GM19025 (cell line): ENCODE data around the gene RPH3AL.

ENCODE experiments used
- ATAC-seq: cut with Tn5 transposase; IDR thresholded peaks from one replicate; pipeline ENCODE4 v1.9.1; 2021; ENCODE audit warnings: mild to moderate bottlenecking, low read depth, moderate library complexity; ENCODE audit not compliant: unreplicated experiment

Gene RPH3AL

DNA sequence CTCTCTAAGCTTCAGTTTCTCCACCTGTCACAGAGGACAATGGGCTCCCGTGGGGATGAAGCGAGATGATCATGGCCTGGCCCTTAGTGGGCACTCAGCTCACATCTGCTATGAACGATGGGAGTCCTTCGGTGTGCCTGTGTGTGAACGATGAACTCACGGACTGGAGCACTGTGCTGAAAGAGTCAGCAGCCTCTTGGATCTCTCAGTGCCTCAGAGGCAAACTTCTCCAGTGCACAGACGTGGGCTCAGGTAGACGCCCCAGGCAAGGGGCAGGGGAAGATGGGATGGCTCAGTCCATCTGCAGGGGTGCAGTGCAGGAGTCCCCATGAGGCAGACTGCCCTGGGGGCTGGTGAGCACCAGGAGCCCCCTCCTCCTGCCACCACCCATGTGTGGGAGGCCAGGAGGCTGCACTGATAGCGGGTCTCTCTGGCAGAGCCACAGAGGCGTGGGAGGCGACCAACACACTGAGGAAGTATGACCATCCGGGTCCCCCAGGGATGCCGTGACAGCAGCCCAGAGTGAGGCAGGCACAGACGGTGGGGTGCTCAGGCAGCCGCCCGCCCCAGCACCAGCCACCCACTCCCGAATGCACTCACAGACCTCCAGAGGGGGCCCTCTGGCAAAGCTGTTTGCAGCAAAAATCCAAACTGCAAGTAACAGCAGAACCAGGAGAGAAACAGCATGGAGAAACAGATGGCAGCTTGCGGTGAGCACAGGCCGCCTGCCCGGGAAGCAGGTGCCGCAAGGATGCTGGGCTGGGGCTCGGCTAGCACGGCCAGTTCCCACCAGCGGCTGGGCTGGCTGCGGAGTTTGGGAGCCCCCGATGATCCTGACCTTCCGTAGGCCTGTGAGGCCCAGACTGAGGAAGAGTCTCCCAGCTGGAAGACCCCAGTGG lies 82.7 kb downstream of the RPH3AL start:
- ATAC-seq = no peak

DNA sequence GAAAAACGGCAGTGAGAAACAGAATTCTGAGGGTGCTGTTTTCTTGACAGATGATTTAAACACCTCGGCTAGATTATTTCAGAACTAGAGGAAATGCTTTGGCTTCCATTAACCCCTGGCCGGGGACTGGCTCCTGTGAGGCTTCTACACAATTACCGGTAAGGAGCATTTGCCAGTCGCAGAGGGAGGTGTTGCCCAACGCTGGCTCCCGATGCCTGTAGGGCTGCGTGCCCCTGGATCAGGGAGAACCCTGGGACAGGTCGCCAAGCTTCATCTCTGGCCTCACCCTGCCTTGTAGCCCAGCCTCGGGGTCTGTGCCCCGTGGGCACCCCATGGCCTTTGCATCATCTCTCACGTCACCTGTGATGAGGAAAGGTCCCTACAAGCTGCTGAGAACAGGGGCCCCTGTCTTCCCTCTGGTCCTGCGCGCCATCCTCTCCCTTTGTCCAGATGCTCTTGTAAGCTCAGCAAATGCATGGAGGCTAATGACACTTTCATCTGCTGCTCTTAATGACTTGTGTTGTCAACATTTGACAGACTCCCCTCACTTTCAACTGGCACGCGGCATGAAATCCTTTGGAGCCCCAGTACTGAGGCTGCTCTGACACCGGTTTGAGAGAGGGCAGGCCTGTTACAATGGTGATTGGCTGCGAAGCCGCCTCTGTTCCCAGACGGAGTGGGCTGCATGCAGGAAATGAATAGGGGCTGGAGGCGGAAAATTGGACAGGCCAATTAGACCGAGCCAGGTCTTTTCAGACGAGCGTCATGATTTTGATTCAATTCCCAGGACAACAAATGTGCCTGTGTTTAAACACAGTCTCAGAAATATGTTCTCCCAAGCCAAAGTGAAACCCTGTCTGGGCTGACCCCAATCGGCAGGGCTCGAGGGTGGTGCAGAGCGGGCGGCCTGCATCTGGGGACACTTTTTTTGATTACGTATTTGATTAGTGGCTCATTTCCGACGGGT lies 85.6 kb downstream of the RPH3AL start:
- ATAC-seq = no peak

DNA sequence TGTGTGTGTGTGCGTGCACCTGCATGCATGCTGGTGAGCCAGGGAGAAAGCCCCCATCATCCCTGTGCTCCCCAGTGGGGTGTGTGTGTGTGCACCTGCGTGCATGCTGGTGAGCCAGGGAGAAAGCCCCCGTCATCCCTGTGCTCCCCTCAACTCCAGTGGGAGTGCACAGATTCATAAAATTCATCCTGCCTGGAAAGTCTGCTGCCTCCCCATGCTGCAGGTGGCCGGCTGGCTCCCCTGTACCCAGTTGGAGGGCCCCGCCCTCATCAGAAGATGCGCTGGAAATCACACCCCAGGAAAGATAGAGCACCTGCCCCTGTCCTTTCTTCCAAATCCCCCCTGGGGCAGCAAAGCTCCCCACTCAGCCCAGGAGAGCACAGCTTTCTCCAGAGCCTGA lies 86.4 kb downstream of the RPH3AL start:
- ATAC-seq = no peak

DNA sequence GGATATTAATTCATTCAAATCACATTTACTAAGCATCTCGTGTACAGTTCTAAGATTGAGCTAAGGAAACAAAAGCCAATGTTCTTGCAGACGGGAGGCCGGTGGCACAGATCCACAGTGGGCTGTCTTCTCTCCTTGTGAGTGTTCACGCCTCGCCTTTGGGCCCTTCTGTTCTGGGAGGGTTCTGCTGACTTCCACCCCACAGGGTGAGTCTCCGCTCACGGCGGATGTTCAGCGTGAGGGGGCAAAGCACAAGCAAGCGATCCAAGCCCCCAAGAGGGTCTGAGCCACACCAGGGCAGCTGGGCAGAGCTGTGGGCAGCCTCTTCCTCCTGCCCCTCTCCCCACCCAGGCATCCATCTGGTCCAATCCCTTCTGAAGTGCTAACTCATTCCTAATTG lies 86.9 kb downstream of the RPH3AL start:
- no peak for ATAC-seq

DNA sequence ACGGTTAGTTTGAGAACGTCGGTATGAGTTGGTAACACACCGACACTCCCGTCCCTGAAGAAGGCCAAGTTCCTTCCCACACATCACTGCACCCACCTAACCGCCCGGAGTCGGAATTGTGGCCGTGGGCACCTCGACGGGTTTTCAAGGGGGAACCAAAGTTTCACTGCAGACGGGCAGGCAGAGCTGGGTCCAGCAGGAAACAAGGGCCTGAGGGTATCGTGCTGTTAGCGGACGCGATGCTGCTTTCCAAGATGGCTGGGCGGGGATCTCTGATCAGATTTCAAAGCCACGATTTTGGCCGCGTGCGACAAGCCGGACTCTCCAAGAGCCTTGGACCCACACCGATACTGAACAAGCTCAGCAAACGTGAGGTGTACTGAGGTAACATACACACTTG lies 88.8 kb downstream of the RPH3AL start:
- ATAC-seq = no peak

DNA sequence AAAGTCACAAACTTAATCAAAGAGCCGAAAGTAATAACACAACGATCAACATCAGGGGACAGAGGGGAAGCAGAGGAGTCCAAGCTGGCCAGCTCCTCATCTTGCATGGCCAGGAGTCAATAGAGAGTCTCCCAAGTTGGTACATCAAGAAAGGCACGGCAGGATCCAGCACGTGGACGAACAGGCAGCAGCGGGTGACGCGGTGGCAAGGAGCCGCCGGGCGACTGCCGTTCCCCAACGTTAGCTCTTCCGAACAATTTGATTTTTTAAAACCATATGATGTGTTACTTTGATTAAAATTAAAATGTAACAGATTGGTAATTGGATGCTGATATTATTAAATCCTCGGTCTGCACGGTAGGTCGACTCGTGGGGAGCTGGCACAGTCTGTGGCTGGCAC lies 89.3 kb downstream of the RPH3AL start:
- ATAC-seq = no peak

DNA sequence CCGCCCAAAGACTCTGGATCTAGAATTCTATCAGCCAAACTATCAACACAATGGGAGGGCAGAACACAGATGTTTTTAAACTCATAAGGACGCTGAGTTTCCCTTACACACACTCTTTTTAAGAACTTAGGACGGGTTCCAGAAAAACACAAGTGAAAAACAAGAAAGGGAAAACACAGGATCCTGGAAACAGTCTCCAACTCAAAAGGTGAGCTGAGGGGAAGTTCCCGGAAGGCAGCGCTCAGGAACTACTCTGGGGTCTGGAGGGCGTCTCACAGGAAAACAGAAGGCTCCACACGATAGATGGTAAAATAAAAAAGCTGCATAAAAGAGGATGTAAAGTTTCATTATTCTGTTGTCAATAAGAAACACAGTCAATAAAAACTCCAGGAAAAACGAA lies 91.0 kb downstream of the RPH3AL start:
- ATAC-seq = no peak

DNA sequence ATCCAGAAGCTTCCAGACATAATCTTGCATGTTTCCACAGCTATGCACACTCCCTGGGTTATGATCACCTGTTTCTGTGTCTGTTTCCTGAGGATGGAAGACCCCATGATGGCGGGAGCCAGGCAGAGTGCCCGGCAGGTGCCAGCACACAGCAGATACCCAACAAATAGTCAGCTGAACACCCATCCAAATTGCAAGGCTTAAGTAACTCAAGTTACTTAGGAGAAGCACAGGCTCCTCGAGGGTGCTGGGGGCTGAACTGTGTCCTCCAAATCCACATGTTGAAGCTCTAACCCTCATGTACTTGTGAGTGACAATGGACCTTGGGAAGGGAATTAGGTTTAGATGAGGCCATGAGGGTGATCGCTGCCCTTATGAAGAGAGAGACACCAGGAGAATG lies 91.7 kb downstream of the RPH3AL start:
- no peak for ATAC-seq

DNA sequence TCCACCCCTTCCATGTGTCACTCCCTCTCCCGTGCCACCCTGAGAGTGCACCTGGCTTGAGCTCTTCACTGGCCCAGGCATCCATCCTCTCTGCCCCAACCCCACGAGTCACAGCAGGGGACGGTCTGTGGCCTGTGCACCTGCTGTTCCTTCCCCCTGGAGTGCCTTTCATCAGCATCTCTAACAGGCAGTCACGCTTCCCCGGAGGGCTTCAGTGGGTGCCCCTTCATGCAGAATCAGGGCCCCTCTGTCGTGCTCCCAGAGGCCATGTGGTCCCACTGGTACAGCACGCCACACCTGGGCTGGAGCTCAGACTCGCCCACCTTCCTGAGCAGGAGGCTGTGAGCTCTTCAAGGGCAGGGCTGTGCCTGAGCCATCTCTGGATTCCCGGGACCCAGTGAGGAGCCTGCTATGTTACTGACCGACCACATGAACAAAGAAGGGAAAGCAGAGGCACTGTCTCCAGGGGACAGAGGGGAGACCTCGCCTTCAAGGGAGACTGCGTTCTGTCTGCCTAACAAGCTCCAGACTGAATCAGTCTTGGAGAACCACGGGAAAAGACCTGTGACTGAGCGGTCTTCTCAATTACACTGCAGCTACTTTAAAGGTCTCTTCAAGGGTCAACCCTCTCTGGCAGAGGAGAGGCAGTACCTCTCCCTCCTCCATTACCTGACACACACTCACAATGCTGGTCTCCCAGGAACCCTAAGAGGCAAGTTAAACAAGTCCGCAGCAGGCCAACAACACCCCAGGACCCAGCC lies 92.4 kb downstream of the RPH3AL start:
- no peak for ATAC-seq

DNA sequence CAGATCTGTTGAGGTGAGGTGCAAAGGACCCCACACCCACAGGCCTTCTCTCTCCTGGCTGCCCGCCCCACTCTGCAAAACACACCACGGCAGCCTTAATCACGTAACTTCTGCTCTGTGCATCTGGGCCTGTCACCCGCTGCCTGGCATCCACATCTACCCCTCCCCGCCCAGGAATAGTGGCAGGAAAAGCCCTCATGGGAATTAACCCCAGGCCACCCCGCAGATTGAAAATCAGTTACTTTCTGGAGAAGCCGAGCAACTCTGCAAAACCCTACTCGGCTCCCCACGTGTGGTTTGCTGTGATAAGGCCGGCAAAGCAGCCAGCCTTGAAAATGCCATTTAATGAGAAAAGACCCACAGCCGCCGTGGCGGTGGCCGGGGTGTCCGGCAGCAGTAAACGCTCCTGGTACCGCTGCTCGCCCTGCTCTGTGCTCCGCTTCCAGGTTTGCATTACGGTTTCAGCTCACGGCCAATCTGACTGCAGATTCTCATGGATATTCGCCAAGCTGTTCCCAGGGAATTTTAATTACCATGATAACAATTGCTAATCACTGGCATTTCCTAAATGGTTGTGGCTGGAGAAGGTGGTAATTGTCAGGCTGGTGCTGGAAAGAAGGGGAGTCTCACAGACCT lies 93.1 kb downstream of the RPH3AL start:
- ATAC-seq = no peak

DNA sequence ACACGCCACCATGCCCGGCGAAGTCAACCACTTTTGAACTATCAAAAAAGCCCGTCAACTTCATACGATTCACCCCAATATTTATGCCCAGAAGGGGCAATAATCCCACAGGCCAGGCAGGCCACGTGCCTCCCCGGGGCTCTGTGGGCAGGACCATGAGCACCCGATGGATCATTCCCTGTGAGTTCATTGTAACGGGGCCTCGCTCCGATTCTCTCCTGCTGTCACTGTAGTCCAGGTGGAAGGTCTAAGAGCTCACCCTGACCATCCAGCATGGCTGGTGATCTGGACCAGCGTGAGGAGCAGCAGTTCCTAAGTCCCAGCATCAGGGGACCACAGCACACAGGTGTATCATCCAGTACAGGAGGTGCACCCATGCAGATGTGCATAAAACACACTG lies 93.7 kb downstream of the RPH3AL start:
- ATAC-seq = no peak

DNA sequence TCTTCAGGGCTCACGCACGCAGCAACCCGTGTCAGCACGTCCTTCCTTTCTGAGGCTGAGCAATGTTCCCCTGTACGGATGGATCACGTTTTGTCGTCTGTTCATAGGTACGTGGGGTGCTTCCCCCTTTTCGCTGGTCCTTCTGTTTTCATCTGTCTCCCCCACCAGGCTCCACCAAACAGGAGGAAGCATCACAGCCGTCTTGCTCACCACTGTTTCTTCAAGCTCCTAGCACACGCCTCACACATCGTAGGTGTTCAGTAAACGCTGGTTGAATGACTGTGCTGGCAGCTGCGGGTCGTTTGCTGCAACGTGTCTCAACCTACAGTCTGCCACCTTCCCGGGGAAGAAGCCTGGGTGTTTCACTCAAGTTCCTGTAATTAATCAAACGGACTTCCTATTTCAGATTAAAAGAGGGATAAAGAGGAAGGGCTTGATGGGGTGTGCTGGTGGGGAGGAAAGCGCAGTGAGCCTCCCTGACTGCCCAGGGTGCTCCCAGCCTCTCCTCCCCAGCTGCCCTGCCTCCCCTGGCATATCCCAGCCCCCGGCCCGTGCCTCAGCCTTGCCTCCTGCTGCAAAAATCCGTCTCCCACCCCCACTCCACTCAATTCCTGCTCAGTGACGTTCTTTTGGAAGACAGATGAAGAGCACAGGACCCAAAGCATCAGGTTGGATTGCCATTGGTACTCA lies 94.4 kb downstream of the RPH3AL start:
- ATAC-seq = no peak

DNA sequence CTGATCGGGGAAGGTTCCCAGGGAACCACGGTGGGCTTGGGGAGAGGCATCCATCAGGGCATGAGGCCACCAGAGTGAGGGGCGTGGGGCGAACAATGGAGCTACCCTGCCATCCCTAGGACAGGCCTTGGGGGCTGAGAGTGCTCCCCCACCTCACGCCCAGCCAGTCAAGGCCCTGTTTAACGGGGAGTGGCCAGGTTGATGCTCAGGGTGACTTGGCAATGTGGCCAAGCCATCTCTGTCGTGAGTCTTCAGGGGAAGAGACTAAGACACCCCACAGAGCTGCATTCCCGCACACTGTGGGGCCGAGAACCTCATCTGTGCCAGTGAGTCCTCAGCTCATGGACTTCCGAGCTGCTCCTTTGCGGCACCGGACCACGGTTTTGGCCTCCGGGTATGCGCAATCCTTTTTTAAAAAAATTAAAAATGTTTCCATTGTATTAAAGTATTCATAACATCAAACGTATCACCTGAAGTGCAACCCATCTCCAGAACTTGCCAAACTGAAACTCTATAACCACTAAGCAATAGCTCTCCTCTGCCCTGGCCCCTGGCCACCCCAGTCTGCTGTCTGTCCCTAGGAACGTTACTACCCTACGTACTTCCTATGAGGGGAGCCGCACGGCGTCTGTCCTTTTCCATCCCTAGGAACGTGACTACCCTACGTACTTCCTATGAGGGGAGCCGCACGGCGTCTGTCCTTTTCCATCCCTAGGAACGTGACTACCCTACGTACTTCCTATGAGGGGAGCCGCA lies 99.3 kb downstream of the RPH3AL start:
- no peak for ATAC-seq

DNA sequence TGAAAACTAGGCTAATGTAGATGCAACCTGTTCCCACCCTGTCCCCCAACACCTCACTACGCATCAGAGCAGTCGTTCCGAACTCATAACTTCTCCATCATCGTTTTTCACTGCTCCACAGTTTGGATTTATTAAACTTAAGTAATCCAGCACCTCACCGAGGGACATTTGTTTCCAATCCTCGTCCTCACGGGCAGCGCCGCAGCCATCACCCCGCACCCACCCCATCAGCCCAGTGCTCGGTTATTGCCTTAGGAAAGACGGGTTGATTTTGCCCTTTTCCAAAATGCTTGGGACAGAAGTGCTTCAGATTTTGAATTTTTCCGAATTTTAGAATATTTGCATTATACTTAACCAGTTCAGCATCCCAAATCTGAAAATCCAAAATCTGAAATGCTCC lies 100.2 kb downstream of the RPH3AL start:
- no peak for ATAC-seq

DNA sequence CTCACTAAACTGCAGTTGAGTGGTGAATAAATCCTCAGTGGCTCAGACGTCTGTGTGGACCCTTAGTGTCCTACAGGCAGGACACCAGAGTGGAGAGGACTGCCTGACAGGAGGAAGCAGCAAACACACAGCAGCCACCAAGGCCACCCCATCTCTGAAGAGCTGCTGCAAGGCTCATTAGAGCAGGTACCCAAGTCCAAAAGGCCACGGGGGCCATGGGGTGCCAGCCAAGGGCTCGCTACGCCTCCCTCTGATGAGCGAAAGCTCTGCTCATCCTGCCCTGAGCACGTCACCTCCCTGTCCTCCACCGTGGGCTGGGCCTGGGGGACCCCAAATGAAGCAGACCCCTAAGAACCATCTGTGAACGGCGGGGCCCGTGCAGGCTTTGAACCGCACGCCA lies 101.1 kb downstream of the RPH3AL start:
- no peak for ATAC-seq

DNA sequence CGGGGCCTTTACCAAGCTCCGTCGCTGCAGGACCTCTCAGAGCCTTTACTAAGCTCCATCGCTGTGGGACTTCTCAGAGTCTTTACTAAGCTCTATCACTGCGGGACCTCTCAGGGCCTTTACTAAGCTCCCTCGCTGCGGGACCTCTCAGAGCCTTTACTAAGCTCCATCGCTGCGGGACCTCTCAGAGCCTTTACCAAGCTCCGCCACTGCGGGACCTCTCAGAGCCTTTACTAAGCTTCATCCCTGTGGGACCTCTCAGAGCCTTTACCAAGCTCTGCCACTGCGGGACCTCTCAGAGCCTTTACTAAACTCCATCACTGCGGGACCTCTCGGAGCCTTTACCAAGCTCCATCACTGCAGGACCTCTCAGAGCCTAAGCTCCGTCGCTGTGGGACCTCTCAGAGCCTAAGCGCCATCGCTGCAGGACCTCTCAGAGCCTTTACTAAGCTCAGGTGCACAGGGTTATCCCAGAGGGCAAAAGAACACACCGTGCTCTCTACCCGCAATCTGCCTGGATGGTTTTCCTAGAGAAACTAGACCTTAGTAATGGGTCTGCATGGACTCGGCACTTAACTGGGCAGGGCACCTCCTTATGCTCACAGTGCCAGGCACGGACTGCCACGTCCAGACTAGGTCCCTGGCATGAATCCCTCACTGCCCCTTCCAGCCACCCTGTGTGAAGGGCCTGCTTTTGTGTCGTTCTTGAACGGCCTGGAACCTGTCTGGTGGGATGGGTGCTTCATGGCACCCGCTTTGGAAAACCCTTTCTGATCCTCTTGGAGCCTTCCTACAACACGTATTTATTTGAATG lies 101.9 kb downstream of the RPH3AL start:
- ATAC-seq = no peak

DNA sequence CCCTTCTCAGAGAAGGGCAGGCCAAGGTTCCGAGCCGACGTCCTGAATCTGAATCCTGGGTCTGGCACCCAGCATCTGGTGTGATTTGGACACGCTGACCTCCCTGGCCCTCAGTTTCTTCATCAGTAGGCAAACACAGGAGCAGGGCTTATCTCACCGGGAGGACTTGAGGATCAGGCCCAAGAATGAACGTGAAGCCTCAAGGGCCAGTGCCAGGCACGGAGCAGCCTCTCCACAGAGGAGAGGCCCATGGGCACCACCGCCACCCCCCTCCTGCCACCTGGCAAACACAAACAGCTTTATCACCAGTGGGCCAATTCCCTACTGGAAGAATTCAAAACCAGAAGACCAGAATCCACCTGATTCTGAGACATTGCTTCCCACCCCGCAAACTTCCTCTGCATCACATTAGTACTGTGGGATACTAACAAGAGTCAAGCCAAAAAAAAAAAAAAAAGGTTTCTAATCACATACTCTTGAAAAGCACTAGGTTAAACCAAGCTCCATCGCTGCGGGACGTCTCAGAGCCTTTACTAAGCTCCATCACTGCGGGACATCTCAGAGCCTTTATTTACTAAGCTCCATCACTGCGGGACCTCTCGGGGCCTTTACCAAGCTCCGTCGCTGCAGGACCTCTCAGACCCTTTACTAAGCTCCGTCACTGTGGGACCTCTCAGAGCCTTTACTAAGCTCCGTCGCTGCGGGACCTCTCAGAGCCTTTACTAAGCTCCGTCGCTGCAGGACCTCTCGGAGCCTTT lies 103.2 kb downstream of the RPH3AL start:
- ATAC-seq = no peak
